GM10847 (cell line): ENCODE measurements around the gene MRPL54.

Source experiments
- POLR2A ChIP-seq: IDR thresholded peaks from 2 replicates; pipeline ENCODE4 v1.6.1; 2011; ENCODE audit not compliant: insufficient read length; ENCODE audit errors: extremely low read depth

The MRPL54 gene

GRCh38 chr19:3736106-3736724 lies 26.3 kb upstream of the MRPL54 start:
- no peak for TF ChIP-seq POLR2A

DNA sequence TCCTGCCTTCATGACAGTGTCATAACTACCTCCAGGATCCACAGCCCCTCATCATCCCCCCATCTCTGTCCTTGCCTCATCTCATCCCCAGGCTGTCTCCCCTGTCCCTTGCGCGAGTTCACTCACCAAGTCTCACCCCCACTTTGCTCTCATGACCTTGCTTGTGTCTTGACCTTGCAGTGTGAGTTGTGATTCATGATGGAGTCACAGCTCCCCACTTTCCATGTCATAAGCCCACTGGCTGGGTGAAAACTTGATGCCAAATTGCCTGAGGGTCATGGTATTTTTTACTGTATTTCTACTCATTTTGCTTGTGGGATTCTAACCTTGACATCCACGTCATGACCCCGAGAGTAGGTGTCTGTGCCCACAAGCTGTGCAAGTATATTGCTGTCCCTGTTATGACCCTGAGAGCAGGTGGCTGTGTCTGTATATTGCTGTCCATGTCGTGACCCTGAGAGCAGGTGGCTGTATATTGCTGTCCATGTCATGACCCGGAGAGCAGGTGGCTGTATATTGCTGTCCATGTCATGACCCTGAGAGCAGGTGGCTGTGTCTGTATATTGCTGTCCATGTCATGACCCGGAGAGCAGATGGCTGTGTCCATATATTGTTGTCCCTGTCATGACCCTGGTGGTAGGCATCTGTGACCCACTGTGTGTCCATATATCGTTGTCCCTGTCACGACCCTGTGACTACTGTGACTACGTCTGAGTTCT lies 24.8 kb upstream of the MRPL54 start:
- no peak for TF ChIP-seq POLR2A

DNA sequence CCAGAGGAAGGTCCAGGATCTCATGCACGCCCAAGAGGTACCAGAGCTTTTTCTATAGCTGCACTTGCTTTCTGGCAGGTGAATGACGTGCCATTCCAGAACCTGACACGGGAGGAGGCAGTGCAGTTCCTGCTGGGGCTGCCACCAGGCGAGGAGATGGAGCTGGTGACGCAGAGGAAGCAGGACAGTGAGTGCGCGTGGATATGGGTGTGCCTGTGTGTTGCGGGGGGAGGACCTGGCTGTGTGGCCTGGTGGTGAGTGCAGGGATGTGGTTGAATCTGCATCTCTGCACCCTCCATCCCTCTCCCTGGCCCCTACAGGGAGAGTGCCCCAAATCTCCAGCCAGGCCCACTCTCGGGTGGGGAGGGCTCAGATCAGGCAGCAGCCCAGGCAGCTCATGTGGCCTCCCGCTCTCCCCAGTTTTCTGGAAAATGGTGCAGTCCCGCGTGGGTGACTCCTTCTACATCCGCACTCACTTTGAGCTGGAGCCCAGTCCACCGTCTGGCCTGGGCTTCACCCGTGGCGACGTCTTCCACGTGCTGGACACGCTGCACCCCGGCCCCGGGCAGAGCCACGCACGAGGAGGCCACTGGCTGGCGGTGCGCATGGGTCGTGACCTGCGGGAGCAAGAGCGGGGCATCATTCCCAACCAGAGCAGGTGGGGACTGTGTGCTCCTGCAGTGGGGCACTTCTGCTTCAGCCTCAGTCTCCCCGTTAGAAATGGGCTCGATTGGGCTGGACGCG lies 23.8 kb upstream of the MRPL54 start:
- TF ChIP-seq POLR2A, result no peak

DNA sequence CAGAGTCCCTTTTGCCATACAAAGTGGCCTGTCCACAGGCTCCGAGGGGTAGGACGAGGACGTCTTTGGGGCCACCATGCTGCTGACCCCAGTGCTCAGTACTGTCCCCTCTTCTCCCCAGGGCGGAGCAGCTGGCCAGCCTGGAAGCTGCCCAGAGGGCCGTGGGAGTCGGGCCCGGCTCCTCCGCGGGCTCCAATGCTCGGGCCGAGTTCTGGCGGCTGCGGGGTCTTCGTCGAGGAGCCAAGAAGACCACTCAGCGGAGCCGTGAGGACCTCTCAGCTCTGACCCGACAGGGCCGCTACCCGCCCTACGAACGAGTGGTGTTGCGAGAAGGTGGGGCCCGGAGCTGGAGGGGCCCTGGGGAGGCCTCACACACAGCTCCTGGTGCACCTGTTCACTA lies 22.1 kb upstream of the MRPL54 start:
- TF ChIP-seq POLR2A, result no peak

GRCh38 chr19:3743486-3743885 lies 19.0 kb upstream of the MRPL54 start:
- TF ChIP-seq POLR2A, result no peak

DNA sequence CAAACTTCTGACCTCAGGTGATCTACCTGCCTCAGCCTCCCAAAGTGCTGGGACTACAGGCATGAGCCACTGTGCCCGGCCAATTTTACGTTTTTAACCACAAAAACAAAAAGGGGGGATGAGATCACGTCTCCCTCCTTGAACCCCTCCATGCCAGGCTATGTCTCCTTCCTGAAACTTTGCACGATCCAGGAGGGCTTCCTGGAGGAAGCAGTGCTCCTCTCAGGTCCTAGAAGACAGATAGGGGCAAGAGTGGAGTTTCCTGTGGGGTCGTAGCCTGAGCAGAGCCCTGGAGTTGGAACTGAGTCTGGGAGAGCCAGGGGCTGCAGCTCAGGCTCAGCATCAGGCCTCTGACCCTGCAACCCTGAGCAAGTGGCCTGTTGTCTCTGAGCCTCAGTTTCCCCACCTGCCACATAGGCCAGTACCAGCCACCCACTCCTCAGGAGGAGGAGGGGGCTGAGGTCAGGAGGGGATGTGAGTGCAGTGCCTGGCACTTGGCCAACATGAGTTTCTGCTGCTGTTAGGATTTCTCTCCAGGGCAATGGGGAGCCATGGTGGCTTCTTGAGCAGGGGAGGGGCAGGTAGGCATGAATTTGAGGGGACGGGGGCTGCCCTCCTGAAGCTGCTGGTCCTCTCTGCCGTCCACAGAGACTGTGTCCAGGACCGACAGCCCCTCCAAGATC lies 17.0 kb upstream of the MRPL54 start:
- TF ChIP-seq POLR2A, result no peak

DNA sequence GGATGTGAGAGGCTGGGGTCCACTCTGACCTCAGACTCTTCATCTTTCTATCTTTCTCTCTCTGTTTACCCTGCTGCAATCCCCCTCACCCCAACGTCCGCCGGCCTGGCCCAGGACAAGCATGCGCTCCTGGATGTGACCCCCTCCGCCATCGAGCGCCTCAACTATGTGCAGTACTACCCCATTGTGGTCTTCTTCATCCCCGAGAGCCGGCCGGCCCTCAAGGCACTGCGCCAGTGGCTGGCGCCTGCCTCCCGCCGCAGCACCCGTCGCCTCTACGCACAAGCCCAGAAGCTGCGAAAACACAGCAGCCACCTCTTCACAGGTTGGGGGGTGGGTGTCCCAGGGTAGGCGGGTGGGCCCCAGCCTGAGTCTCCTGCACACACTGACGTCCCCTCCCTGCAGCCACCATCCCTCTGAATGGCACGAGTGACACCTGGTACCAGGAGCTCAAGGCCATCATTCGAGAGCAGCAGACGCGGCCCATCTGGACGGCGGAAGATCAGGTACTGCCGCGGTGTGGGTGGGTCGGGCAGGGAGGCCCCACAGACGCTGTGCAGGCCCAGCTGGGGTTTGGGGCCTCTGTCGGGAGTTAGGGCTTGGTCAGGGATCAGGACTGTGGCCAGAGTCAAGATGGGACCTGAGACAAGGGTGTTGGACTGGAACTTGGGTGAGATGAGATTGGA lies 16.0 kb upstream of the MRPL54 start:
- no peak for TF ChIP-seq POLR2A

- TF ChIP-seq POLR2A, result no peak
These were observed 13.5 kb upstream of the MRPL54 start for GRCh38 chr19:3748965-3749364.

GRCh38 chr19:3750211-3750610 lies 12.3 kb upstream of the MRPL54 start:
- TF ChIP-seq POLR2A, result no peak

DNA sequence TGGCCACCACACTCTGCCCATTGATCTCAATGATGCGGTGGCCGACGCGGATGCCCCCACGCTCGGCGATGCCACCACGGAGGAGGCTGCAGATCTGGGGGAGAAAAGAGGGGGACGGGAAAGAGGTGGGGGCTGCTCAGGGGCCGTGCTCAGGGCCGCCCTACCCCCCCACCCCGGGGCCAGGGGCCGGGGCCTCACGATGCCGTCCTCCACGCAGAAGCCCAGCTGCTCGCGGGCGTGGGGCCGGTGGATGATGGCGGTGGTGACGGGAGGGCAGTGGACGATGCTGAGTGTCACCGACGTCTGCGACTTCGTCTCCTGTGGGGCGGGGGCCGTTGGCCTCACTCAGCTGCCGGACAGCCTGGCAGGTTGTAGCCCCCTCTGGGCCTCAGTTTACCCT lies 11.2 kb upstream of the MRPL54 start:
- no peak for TF ChIP-seq POLR2A

GRCh38 chr19:3752492-3752891 lies 10.0 kb upstream of the MRPL54 start:
- no peak for TF ChIP-seq POLR2A

GRCh38 chr19:3753631-3754410 lies 8.7 kb upstream of the MRPL54 start:
- TF ChIP-seq POLR2A, result no peak

- no peak for TF ChIP-seq POLR2A
These were observed 2.8 kb upstream of the MRPL54 start for GRCh38 chr19:3759482-3760254.
